22Rv1 (cell line): ENCODE measurements around the gene SOCS6.

Experiments
- ZFX ChIP-seq: fragments of 450-650 bp; IDR thresholded peaks from 2 replicates; pipeline ENCODE4 v1.6.1; 2017; ENCODE audit warnings: antibody characterized with exemption, borderline replicate concordance
- TF ChIP-seq, protein P1 (sequence below): fragments of 450-650 bp; IDR thresholded peaks from 2 replicates; pipeline ENCODE4 v1.5.1; 2017; ENCODE audit warnings: mild to moderate bottlenecking

DNA sequence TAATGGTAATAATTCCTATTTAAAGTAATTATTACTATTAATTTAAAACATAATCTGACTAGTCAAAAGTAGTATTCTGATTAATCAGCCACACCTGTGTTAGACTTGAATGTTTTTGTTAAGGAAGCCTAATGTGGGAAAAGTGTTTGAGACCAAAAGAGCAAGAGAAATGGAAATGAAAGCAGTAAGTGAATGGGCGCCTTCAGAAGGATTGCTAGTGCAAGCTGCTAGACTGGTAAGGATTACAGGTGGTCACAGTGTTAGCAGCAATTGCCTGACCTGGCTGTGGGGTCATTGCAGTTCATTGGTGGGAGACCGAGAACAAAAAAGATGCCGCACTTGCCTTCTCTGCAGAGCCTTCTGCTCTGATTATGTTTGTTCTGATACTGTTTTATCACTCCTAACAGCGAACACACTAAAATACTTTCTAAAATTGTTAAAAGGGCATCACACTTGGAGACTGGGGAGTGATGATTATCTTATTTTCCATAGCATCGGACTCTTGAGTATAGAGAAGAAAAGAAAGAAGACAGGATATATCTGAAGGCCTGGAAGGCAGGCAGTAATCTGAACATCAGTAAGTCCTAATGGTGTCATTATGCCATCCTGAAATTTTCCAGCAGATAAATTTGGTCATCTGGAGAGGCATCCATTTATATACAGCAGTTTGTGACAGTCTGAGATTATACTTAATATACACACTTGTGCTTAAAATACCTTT lies 5.8 kb downstream of the SOCS6 start:
- TF ChIP-seq, protein P1, sequence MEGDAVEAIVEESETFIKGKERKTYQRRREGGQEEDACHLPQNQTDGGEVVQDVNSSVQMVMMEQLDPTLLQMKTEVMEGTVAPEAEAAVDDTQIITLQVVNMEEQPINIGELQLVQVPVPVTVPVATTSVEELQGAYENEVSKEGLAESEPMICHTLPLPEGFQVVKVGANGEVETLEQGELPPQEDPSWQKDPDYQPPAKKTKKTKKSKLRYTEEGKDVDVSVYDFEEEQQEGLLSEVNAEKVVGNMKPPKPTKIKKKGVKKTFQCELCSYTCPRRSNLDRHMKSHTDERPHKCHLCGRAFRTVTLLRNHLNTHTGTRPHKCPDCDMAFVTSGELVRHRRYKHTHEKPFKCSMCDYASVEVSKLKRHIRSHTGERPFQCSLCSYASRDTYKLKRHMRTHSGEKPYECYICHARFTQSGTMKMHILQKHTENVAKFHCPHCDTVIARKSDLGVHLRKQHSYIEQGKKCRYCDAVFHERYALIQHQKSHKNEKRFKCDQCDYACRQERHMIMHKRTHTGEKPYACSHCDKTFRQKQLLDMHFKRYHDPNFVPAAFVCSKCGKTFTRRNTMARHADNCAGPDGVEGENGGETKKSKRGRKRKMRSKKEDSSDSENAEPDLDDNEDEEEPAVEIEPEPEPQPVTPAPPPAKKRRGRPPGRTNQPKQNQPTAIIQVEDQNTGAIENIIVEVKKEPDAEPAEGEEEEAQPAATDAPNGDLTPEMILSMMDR, result no peak
- no peak for TF ChIP-seq ZFX
